ENCODE data around the gene MCTP2.

DNA sequence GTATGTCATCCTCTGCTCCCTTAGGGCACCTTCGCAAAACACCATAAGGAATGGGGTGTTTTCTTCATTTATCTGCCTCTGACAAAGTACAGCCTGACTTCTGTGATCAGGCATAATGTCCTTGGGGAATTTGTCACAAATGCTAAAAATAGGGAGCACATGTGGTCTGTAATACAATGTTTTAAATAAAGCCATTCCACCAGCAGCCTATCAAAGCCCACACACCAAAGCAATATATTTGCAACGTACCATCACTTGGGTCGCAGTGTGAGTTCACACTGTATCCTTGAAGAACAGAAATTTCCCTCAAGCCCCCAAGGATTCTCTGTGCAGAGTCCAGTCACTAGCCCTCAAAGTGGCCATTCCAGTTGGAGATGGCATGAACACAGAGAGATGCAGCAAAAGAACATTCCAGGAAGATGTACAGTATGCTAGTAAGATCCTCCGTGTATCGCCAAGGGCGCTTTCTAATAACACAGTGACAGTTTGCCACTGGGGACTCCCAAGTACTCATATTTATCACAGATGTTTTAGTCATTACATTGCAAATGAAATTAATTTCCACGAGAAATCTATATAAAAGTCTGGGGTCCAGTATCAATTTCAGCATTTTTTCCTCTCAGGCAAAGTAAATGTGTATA lies 246.7 kb downstream of the MCTP2 start:
- TF ChIP-seq, protein P1, sequence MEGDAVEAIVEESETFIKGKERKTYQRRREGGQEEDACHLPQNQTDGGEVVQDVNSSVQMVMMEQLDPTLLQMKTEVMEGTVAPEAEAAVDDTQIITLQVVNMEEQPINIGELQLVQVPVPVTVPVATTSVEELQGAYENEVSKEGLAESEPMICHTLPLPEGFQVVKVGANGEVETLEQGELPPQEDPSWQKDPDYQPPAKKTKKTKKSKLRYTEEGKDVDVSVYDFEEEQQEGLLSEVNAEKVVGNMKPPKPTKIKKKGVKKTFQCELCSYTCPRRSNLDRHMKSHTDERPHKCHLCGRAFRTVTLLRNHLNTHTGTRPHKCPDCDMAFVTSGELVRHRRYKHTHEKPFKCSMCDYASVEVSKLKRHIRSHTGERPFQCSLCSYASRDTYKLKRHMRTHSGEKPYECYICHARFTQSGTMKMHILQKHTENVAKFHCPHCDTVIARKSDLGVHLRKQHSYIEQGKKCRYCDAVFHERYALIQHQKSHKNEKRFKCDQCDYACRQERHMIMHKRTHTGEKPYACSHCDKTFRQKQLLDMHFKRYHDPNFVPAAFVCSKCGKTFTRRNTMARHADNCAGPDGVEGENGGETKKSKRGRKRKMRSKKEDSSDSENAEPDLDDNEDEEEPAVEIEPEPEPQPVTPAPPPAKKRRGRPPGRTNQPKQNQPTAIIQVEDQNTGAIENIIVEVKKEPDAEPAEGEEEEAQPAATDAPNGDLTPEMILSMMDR (IDR thresholded peaks at IDR 0.05; ENCODE audit: poor library complexity), result no peak
- TF ChIP-seq EZH2 (IDR thresholded peaks at IDR 0.05; ENCODE audit: borderline replicate concordance), result no peak
- no peak for TF ChIP-seq EZH2phosphoT487 (IDR thresholded peaks at IDR 0.05; ENCODE audit: low read depth, severe bottlenecking, unreplicated experiment)
